WERI-Rb-1 (cell line): ENCODE data around the gene GMEB2.

Experiments
- DNase-seq: peaks from one replicate; pipeline ENCODE4 v3.0.0-alpha.2; 2020
- H3K27ac ChIP-seq: fragments of 250-450 bp; sonication (Bioruptor Pico); 2 replicates; pipeline ENCODE4 v1.5.1; 2020; ENCODE audit warnings: mild to moderate bottlenecking, moderate library complexity
- H3K27me3 ChIP-seq: fragments of 250-450 bp; sonication (Bioruptor Pico); 2 replicates; pipeline ENCODE4 v1.5.1; 2021; ENCODE audit warnings: mild to moderate bottlenecking, low read depth, moderate library complexity; ENCODE audit not compliant: insufficient read depth, severe bottlenecking
- H3K36me3 ChIP-seq: fragments of 250-450 bp; sonication (Bioruptor Pico); 2 replicates; pipeline ENCODE4 v1.5.1; 2020; ENCODE audit warnings: mild to moderate bottlenecking, moderate library complexity
- H3K4me3 ChIP-seq: 2 replicates; pipeline ENCODE4 v1.5.1; 2011; ENCODE audit warnings: low read depth, mild to moderate bottlenecking, control low read depth, low read length
- H3K9me3 ChIP-seq: fragments of 250-450 bp; sonication (Bioruptor Pico); 2 replicates; pipeline ENCODE4 v1.5.1; 2021; ENCODE audit warnings: mild to moderate bottlenecking, moderate library complexity; ENCODE audit not compliant: severe bottlenecking
- CTCF ChIP-seq: IDR thresholded peaks from 2 replicates; pipeline ENCODE4 v1.5.1; 2011; ENCODE audit warnings: low read depth, mild to moderate bottlenecking, control low read depth, inconsistent platforms, low read length

GMEB2 gene

GRCh38 chr20:63658749-63659187, 31.9 kb upstream of the GMEB2 start:
- DNase-seq = no peak
- Histone ChIP-seq H3K27ac (peak overlapping the region; percentile 94), H3K9me3 (no peaks in the 10 kb centered on the region), H3K36me3 (peaks cover 43% of the 10 kb centered on the region), H3K27me3 (no peaks in the 10 kb centered on the region), H3K4me3 (peak overlapping the region; percentile 81)
- TF ChIP-seq CTCF = no peak

DNA sequence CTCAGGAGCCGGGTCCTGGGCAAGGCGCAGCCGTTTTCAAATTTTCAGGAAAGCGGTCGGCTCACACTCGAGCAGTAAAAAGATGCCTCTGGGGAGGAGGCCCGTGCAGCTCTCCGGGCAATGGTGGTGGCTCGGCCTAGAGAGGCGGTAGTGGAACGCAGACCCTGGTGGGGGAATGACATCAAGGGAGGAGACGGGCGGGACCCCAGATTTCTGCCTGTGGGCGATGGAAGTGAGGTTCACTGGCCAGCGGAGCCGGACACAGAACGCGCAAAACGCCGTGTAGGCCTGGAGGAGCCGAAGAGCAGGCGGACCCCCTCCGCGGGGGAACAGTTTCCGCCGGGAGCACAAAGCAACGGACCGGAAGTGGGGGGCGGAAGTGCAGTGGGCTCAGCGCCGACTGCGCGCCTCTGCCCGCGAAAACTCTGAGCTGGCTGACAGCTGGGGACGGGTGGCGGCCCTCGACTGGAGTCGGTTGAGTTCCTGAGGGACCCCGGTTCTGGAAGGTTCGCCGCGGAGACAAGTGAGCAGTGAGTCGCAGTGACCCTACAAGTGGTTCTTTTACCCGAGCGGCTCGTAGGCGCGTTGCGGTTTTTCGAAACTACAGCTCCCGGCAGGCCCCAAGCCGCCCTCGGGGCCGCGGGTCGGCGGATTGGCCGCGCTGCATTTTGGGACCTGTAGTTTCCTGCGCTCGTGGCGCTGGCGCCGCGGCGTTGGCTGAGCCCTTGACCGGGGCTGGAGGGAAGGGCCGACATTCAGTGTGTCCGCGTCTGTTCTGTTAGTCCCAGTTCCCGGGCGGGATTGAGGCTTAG, 31.2 kb upstream of the GMEB2 start, which contains the start of gene RTEL1:
Gene RTEL1, plus strand, starts transcription at position 376 of the 812 bp plus-strand sequence. CDS start 1,091 bp downstream, outside the sequence.
- peak within 1 kb of the TSS; percentile 81 for H3K4me3 ChIP-seq
- DNase-seq = peak; percentile 89

GRCh38 chr20:63657260-63657936, 30.5 kb upstream of the GMEB2 start:
- Histone ChIP-seq H3K36me3 (peaks cover 33% of the 10 kb centered on the region), H3K27ac (peak overlapping the region; percentile 94), H3K9me3 (no peaks in the 10 kb centered on the region), H3K4me3 (peak overlapping the region; percentile 81), H3K27me3 (no peaks in the 10 kb centered on the region)
- TF ChIP-seq CTCF = no peak
- no peak for DNase-seq

More for the DNA sequence above, 31.2 kb upstream of the GMEB2 start, which contains the start of gene RTEL1:
- TF ChIP-seq CTCF = no peak
- no peaks in the 10 kb centered on the region for H3K9me3 ChIP-seq
- no peaks in the 10 kb centered on the region for H3K27me3 ChIP-seq
- H3K36me3 ChIP-seq = peaks cover 38% of the 10 kb centered on the region
- H3K27ac ChIP-seq = peak within 1 kb of the TSS; percentile 94

DNA sequence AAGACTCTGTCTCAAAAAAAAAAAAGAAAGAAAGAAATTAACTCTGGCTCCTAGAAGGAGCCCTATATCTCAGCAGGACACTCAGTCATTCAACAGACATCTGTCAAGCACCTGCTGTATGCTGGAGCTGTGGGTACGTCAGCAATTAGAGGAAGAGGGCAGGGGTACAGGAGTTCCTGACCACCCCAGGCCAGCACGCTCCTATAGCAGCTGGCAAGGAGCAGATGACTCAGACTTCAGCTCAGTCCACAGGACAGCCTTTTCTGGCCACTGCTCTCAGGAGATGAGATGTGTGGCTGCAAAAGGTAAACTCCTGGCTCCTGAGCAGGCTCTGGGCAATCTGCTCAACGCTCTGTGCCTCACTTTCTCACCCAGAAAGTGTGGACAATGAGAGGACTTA, 29.6 kb upstream of the GMEB2 start:
- no peak for TF ChIP-seq CTCF
- Histone ChIP-seq H3K27ac (no peak overlapping the region), H3K27me3 (no peaks in the 10 kb centered on the region), H3K9me3 (no peaks in the 10 kb centered on the region), H3K4me3 (no peak overlapping the region), H3K36me3 (peaks cover 32% of the 10 kb centered on the region)
- no peak for DNase-seq

GRCh38 chr20:63655249-63655648, 28.3 kb upstream of the GMEB2 start:
- no peak for TF ChIP-seq CTCF
- H3K4me3 ChIP-seq = no peak overlapping the region
- no peak for DNase-seq

More at GRCh38 chr20:63655249-63655648, 28.3 kb upstream of the GMEB2 start:
- Histone ChIP-seq H3K36me3 (peaks cover 26% of the 10 kb centered on the region), H3K9me3 (no peaks in the 10 kb centered on the region), H3K27ac (no peak overlapping the region), H3K27me3 (no peaks in the 10 kb centered on the region)
